Measurements from ENCODE around the gene ITPR2.

The ITPR2 gene

DNA sequence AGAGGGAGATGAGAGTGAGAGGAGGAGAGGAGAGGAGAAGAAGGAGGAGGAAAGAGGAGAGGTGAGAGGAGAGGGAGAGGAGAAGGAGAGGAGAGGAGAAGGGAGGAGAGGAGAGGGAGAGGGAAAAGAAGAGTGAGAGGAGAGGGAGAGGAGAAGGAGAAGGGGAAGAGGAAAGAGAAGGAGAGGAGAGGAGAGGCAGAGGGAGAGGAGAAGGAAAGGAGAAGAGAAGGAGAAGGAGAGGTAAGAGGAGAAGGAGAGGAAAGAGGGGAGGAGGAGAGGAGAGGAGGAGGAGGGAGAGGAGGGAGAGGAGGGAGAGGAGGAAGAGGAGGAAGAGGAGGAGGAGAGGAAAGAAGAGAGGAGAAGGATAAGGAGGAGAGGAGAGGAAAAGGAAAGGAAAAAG lies 266.8 kb downstream of the ITPR2 start:
- TF ChIP-seq, protein P1, sequence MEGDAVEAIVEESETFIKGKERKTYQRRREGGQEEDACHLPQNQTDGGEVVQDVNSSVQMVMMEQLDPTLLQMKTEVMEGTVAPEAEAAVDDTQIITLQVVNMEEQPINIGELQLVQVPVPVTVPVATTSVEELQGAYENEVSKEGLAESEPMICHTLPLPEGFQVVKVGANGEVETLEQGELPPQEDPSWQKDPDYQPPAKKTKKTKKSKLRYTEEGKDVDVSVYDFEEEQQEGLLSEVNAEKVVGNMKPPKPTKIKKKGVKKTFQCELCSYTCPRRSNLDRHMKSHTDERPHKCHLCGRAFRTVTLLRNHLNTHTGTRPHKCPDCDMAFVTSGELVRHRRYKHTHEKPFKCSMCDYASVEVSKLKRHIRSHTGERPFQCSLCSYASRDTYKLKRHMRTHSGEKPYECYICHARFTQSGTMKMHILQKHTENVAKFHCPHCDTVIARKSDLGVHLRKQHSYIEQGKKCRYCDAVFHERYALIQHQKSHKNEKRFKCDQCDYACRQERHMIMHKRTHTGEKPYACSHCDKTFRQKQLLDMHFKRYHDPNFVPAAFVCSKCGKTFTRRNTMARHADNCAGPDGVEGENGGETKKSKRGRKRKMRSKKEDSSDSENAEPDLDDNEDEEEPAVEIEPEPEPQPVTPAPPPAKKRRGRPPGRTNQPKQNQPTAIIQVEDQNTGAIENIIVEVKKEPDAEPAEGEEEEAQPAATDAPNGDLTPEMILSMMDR (IDR thresholded peaks at IDR 0.05; ENCODE audit: borderline replicate concordance, insufficient read depth, low read depth, low read length) = no peak
- H3K4me3 ChIP-seq (ENCODE audit: low read depth, low read length) = no peak overlapping the region

DNA sequence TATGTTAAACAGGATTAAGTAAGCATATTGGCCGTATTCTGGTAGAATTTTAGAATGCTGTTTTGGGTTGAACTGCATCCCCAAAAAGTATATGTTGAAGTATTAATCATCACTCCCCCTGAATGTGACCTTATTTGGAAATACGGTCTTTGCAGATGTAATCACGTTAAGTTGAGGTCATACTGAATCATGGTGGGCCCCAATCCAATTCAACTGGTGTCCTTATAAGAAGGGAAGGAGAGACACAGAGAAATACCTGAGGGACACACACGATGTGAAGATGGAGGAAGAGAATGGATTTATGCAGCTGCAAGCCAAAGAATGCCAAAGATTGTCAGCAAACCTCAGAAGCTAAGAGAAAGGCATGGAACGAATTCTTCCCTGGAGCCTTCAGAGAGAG lies 268.6 kb downstream of the ITPR2 start:
- H3K4me3 ChIP-seq (ENCODE audit: low read depth, low read length) = no peak overlapping the region
- TF ChIP-seq, protein P1 (IDR thresholded peaks at IDR 0.05; ENCODE audit: borderline replicate concordance, insufficient read depth, low read depth, low read length) = no peak

- H3K4me3 ChIP-seq (ENCODE audit: low read depth, low read length) = no peak overlapping the region
- TF ChIP-seq, protein P1 (IDR thresholded peaks at IDR 0.05; ENCODE audit: borderline replicate concordance, insufficient read depth, low read depth, low read length) = no peak
Measured at GRCh38 chr12:26563552-26563951, 269.4 kb downstream of the ITPR2 start.

GRCh38 chr12:26557326-26557725 lies 275.7 kb downstream of the ITPR2 start:
- TF ChIP-seq, protein P1 (IDR thresholded peaks at IDR 0.05; ENCODE audit: borderline replicate concordance, insufficient read depth, low read depth, low read length) = no peak
- H3K4me3 ChIP-seq (ENCODE audit: low read depth, low read length) = no peak overlapping the region

DNA sequence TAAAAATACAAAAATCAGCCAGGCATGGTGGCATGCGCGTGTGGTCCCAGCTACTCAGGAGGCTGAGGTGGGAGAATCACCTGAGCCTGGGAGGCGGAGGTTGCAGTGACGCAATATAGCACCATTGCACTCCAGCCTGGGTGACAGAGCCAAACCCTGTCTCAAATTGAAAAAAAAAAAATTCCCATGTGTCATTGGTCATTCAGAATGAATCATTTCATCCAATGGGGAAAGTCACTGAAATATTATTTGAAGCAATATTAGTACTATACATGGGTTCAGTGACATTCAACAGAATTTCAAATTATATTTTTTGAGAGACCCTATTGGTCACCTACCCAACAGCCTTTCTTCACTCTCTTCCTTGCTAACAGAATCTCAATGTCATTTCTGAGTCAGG lies 276.1 kb downstream of the ITPR2 start:
- H3K4me3 ChIP-seq (ENCODE audit: low read depth, low read length) = no peak overlapping the region
- TF ChIP-seq, protein P1 (IDR thresholded peaks at IDR 0.05; ENCODE audit: borderline replicate concordance, insufficient read depth, low read depth, low read length) = no peak

DNA sequence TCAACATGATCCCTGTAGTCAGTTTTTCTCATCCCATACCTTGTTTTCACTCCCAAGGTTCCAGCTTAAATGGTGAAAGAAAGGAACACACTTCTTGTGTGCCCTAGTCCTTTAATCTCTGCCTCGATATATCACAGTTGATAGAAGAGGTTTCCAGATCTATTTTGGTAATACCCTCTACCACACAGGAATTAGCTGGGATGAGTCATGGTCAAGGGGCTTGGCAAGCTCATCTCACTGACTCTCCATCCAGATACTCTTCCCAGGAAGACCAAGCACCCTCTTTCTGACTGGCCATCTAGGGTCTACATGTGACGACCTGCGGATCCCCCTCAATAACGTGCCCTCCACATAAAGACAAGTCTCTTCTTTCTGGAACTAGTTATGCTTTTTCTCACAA lies 277.9 kb downstream of the ITPR2 start:
- TF ChIP-seq, protein P1 (IDR thresholded peaks at IDR 0.05; ENCODE audit: borderline replicate concordance, insufficient read depth, low read depth, low read length) = no peak
- H3K4me3 ChIP-seq (ENCODE audit: low read depth, low read length) = no peak overlapping the region

DNA sequence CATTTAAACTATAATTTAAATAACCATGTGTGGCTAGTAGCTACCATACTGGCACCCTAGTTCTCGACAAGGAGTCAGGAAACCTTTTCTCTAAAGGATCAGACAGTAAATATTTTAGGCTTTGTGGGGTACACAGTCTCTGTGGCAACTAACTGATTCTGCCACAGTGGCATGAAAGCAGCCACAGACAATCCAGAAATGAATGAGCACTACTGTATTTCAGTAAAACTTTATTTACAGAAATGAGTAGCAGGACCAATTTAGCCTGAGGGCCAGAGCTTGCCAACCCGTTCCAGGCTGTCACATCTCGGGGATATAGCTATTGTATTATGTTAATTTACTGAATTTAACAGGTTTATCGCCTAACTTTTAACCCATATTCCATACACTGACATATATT lies 278.7 kb downstream of the ITPR2 start:
- H3K4me3 ChIP-seq (ENCODE audit: low read depth, low read length) = no peak overlapping the region
- TF ChIP-seq, protein P1 (IDR thresholded peaks at IDR 0.05; ENCODE audit: borderline replicate concordance, insufficient read depth, low read depth, low read length) = no peak

Data from GM12875 (cell line).